OCI-LY1 (cell line): ENCODE data around the gene EVI2B.

Experiments
- H2AFZ ChIP-seq: fragments of 200-600 bp; sonication (generic), shearing (Covaris generic); 2 replicates; pipeline ENCODE4 v1.6.0; 2014; ENCODE audit warnings: antibody characterized with exemption, mild to moderate bottlenecking, low read length
- H3F3A ChIP-seq: fragments of 200-600 bp; sonication (generic), shearing (Covaris generic); 2 replicates; pipeline ENCODE4 v1.6.0; 2014; ENCODE audit warnings: mild to moderate bottlenecking, antibody characterized with exemption, low read length, moderate library complexity; ENCODE audit not compliant: insufficient read depth
- H3K27ac ChIP-seq: fragments of 200-600 bp; sonication (generic); 2 replicates; pipeline ENCODE4 v1.5.1; 2014; ENCODE audit warnings: low read length, mixed run types, mild to moderate bottlenecking, low read depth; ENCODE audit not compliant: poor library complexity, severe bottlenecking
- H3K27me3 ChIP-seq: fragments of 200-600 bp; sonication (generic); 2 replicates; pipeline ENCODE4 v1.6.0; 2014; ENCODE audit warnings: antibody characterized with exemption, mild to moderate bottlenecking, low read length, moderate library complexity; ENCODE audit not compliant: insufficient read depth
- H3K36me3 ChIP-seq: fragments of 200-600 bp; sonication (generic); 2 replicates; pipeline ENCODE4 v1.6.1; 2014; ENCODE audit warnings: mild to moderate bottlenecking, antibody characterized with exemption, low read length, moderate library complexity, mixed read lengths; ENCODE audit not compliant: insufficient read depth
- H3K4me1 ChIP-seq: fragments of 200-600 bp; sonication (generic); 2 replicates; pipeline ENCODE4 v1.5.1; 2014; ENCODE audit warnings: mild to moderate bottlenecking, low read length, moderate library complexity; ENCODE audit not compliant: insufficient read depth, severe bottlenecking
- H3K4me2 ChIP-seq: fragments of 200-600 bp; sonication (generic), shearing (Covaris generic); 2 replicates; pipeline ENCODE4 v1.6.1; 2014; ENCODE audit warnings: low read length
- H3K4me3 ChIP-seq: fragments of 200-600 bp; sonication (generic); 2 replicates; pipeline ENCODE4 v1.5.1; 2014; ENCODE audit warnings: low read length, low read depth, mild to moderate bottlenecking, mixed read lengths; ENCODE audit not compliant: poor library complexity, severe bottlenecking
- H3K79me2 ChIP-seq: fragments of 200-600 bp; shearing (Covaris generic); 2 replicates; pipeline ENCODE4 v1.6.1; 2016; ENCODE audit warnings: mixed run types, low read length, mixed read lengths; ENCODE audit not compliant: insufficient read depth
- H3K9ac ChIP-seq: fragments of 200-600 bp; sonication (generic), shearing (Covaris generic); 2 replicates; pipeline ENCODE4 v1.6.1; 2014; ENCODE audit warnings: mild to moderate bottlenecking, low read length, mixed read lengths
- H3K9me2 ChIP-seq: fragments of 200-600 bp; sonication (generic), shearing (Covaris generic); 2 replicates; pipeline ENCODE4 v1.6.1; 2014; ENCODE audit warnings: low read depth, mild to moderate bottlenecking, low read length, mixed read lengths
- H3K9me3 ChIP-seq: fragments of 200-600 bp; shearing (Covaris generic); 2 replicates; pipeline ENCODE4 v1.6.1; 2014; ENCODE audit warnings: low read length, mixed read lengths
- H4K20me1 ChIP-seq: fragments of 200-600 bp; sonication (generic), shearing (Covaris generic); 2 replicates; pipeline ENCODE4 v1.6.0; 2016; ENCODE audit warnings: mild to moderate bottlenecking, low read length; ENCODE audit not compliant: insufficient read depth
- CTCF ChIP-seq: fragments of 200-600 bp; sonication (generic), shearing (Covaris generic); IDR thresholded peaks from 2 replicates; pipeline ENCODE4 v1.5.1; 2017; ENCODE audit warnings: mild to moderate bottlenecking, antibody characterized with exemption, low read length, moderate library complexity, mixed read lengths
- EZH2 ChIP-seq: fragments of 200-600 bp; sonication (generic), shearing (Covaris generic); IDR thresholded peaks from 2 replicates; pipeline ENCODE4 v1.8.0; 2017; ENCODE audit warnings: borderline replicate concordance, mixed run types, mild to moderate bottlenecking, antibody characterized with exemption, low read length, moderate library complexity, mixed read lengths

Gene EVI2B

GRCh38 chr17:31321481-31321880 is 7.6 kb upstream of the EVI2B start, which contains the start of gene EVI2A:
Gene EVI2A (minus strand): TSS chr17:31321622. CDS start chr17:31319013, 2,609 bp downstream.
- Histone ChIP-seq H3F3A (0 out of 2 replicates have a peak, but pooled peaks cover 4% of the 10 kb centered on the region), H4K20me1 (no peaks in the 10 kb centered on the region), H3K79me2 (peaks cover 44% of the 10 kb centered on the region), H3K27me3 (no peaks in the 10 kb centered on the region), H3K4me3 (peak within 1 kb of the TSS; percentile 89), H3K9me2 (no peaks in the 10 kb centered on the region), H3K9ac (peak within 1 kb of the TSS; percentile 82), H3K36me3 (peaks cover 32% of the 10 kb centered on the region), H3K9me3 (no peaks in the 10 kb centered on the region), H3K4me2 (peak within 1 kb of the TSS; percentile 72), H3K27ac (peak within 1 kb of the TSS; percentile 98), H2AFZ (no peak within 1 kb of the TSS), H3K4me1 (peaks cover 40% of the 10 kb centered on the region)
- TF ChIP-seq EZH2 (no peak), CTCF (no peak)

- no peaks in the 10 kb centered on the region for H3K9me2 ChIP-seq
- peak overlapping the region; percentile 89 for H3K4me3 ChIP-seq
- TF ChIP-seq EZH2 (no peak), CTCF (no peak)
- peaks cover 48% of the 10 kb centered on the region for H3K79me2 ChIP-seq
- H3K4me2 ChIP-seq = peak overlapping the region; percentile 72
- peaks cover 47% of the 10 kb centered on the region for H3K4me1 ChIP-seq
- H3K27me3 ChIP-seq = no peaks in the 10 kb centered on the region
- no peaks in the 10 kb centered on the region for H4K20me1 ChIP-seq
- H3F3A ChIP-seq = 0 out of 2 replicates have a peak, but pooled peaks cover 4% of the 10 kb centered on the region
- H3K27ac ChIP-seq = peak overlapping the region; percentile 98
- no peak overlapping the region for H2AFZ ChIP-seq
- H3K36me3 ChIP-seq = peaks cover 31% of the 10 kb centered on the region
- H3K9ac ChIP-seq = peak overlapping the region; percentile 82
- H3K9me3 ChIP-seq = no peaks in the 10 kb centered on the region
These were observed 6.9 kb upstream of the EVI2B start for GRCh38 chr17:31320791-31321190.

GRCh38 chr17:31320241-31320640 is 6.4 kb upstream of the EVI2B start:
- Histone ChIP-seq H3K36me3 (peaks cover 34% of the 10 kb centered on the region; the same call in 1 of the 2 replicates), H3K4me1 (peaks cover 52% of the 10 kb centered on the region), H3K4me2 (peak overlapping the region; percentile 72), H3K9me3 (no peaks in the 10 kb centered on the region), H3K9me2 (no peaks in the 10 kb centered on the region), H2AFZ (no peak overlapping the region), H3K27me3 (no peaks in the 10 kb centered on the region), H3K27ac (peak overlapping the region; percentile 98), H3K4me3 (peak overlapping the region; percentile 89), H3K79me2 (peaks cover 48% of the 10 kb centered on the region), H3F3A (0 out of 2 replicates have a peak, but pooled peaks cover 4% of the 10 kb centered on the region), H3K9ac (peak overlapping the region; percentile 82), H4K20me1 (no peaks in the 10 kb centered on the region)
- TF ChIP-seq CTCF (no peak), EZH2 (no peak)
